Right hindlimb (tissue), 1 donor: ENCODE results near the gene ZNF385D.

Experiments
- DNase-seq: peaks from one replicate; pipeline ENCODE4 v3.0.0-alpha.2; 2018

Gene ZNF385D, protein sequence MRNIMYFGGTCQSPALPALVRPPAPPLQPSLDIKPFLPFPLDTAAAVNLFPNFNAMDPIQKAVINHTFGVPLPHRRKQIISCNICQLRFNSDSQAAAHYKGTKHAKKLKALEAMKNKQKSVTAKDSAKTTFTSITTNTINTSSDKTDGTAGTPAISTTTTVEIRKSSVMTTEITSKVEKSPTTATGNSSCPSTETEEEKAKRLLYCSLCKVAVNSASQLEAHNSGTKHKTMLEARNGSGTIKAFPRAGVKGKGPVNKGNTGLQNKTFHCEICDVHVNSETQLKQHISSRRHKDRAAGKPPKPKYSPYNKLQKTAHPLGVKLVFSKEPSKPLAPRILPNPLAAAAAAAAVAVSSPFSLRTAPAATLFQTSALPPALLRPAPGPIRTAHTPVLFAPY

DNA sequence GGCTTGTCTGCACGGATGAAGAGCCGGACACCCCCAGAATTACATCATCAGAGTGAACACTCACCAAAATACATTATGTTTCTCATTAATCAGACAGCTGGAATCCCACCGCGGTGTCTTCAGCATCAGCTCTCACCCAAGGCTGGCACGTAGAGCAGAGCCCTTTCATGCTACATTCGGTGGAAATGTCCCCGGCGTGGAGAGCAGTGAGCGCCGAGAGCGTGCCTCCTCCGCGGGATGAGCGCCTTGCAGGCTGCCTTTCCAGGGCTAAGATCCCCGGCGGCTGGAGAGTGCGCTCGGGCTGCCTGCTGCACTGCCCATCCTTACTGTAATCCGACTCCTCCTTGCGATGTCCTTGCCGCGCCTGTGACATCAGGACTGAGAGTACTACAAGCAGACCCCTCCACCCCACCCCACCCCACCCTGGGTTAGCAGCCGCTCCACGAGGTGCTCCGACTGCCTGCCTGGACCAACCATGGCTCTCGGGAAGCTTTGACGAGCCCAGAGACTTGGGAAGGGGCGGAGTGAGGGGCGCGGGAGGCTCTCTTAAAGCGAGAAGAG is at the start of gene ZNF385D:
TSS of gene ZNF385D (minus strand) at position 380 of the 561 bp plus-strand sequence. CDS start at position 86, 294 bp downstream.
- DNase-seq = peak; percentile 90

DNA sequence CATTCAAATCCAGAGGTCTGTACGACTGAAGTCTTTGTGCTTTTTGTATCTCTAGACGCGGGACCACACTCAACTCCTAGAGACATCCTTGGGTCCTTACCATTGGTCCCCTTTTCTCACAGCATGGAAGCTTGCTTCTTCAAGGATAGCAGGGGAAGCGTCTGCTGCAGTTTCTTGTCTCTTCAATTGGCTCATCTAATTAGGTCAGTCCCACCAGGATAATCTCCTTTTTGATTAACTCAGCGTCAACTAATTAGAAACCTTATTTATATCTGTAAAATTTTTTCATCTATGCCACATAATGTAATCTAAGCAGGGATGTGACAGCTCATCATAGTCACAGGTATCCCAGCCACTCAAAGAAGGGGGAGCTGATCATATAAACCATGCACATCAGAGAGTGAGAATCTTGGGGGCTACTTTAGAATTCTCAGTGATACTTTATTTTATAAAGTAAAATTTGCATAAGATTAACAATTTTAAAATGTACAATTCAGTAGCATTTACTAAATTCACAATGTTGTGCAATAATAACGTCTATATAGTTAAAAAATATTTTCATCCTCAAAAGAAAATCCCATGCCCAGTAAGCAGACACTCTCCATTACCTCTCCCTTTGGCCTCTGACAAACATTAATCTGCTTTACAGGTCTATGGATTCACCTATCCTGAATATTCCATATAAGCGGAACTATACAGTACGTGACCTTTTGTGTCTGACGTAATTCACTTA is 47.5 kb upstream of the ZNF385D start:
- no peak for DNase-seq

DNA sequence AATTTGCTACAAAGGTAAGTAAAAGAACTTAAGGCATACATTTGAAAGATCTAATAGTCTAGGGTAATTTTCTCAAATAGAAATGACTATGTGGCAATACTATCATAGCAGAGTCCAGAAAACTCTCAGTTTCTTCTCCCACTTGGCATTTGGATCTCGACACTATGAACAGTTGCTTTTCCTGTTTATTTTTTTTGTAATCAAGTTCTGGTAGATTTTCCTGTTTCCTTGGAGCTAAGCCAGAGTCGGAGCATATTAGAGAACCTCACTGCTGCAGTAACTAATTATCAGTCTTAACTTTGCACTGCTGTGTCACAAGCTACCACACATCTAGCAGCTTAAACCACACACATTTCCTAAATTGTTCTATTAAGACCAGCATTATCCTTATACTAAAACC is 44.9 kb upstream of the ZNF385D start:
- no peak for DNase-seq

DNA sequence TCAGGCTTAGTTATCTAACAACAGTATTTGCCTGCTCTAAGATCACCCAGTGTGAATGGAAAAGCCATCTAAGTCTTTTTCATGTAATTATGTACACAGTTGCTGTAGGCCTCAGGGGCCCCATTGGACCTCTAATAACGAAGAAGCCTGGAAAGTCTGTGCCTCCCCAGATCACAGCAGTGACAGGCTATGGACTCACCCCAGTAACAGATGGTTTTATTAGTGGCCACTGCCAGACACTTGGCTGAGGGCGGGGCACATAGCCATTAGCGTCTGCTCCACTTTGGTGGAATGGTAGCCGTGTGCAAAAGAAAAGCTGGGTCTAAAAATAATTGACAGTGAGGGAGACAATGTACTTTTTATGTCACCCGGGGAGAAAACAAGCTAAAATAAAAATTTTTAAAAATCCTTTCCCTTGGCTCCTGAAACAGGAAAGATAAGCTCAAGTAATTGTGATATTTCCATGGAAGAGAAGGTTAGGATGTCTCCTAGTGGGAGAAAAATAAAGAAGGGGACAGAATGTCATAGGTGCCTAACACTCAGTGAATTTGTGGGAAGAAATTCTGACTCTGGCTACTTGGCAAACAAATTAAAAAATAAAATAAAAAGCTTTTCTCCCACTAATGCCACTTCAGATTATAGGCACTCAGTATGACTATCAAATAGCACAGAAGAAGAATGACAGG is 44.3 kb upstream of the ZNF385D start:
- DNase-seq = peak; percentile 65

DNA sequence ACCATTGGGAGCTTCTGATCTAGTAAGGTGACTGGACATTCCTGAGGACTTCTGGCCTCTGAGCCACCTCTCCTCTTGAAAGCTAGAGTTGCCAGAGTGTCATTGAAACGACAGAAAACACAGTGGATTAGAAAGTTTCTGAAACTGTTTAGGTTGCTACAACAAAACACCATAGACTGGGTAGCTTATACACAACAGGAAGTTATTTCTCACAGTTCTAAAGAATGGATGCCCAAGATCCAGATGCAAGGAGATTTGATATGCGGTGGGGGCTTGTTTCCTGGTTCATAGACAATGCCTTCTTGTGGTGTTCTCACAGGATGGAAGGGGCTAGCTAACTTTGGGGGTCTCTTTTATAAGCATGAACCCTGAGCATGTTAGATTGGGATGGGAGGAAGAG is 43.3 kb upstream of the ZNF385D start:
- no peak for DNase-seq

DNA sequence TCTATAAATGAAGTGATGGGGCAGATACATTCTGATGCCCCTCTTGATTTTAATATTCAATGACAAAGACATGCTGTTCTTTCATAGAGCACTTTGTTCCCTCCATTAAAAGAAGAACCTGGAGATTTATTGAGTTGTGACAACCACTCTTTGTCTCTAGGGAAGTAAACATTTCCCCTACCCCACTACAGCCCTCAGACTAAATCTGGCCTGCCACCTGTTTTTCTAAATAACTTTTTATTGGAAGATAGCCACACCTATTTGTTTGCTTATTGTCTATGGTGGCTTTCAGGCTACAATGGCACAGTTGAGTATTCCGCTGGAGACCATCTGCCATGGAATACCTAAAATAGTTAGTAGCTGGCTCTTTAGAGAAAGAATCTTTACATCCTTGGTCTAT is 41.2 kb upstream of the ZNF385D start:
- no peak for DNase-seq

DNA sequence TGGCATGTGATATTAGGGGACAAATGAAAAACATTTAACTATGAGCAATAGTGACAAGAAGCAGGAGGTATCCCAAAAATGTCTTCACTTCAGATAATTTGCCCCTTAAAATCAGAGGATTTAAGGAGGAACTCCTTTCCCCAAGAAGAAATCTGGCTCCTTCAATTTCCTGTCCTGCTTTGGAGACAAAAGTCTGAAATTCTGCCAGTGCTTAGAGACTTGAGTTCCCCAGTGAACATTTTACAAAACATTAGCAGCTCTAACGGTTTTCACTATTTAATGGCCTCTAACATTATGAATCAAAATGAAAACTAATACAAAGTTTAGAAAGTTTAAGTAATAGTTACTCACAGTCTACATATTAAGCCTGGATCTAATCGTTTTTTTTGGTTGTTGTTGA is 40.3 kb upstream of the ZNF385D start:
- DNase-seq = no peak

DNA sequence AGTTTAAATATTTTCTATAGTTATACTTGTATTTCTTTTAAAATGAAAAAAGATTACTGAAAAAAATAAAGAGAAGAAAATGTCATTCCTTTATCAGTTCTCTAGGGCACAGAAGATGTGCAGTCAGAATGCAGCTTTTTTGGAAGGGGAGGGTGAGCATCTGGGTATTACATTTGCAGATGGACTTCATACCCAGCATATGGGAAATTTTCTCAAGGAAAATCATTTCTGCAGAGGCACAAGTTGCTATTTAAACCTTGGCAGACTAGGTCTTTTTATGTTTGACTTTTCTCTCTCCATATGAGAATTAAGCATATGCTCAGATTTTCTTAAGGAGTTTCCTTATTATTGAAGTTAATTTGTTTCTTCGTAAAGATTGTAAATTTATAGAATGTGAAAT is 39.5 kb upstream of the ZNF385D start:
- DNase-seq = no peak

DNA sequence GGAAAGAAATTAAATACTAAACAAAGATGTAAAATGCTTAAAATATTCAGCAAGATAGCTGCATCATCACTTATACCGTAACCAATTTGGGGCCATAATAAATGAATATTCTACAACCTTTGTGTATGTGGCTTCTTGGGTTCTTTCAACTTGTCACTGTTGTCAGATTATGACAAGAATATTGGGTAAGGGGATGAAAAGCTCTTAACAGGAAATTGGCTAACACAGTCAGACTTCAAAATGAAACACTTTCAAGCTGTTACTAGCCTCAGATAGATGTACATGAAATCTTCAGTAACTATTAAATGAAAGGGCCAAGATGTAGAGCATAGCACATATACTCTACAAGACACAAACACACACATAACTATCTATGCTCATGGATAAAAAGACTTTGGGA is 38.7 kb upstream of the ZNF385D start:
- DNase-seq = no peak

DNA sequence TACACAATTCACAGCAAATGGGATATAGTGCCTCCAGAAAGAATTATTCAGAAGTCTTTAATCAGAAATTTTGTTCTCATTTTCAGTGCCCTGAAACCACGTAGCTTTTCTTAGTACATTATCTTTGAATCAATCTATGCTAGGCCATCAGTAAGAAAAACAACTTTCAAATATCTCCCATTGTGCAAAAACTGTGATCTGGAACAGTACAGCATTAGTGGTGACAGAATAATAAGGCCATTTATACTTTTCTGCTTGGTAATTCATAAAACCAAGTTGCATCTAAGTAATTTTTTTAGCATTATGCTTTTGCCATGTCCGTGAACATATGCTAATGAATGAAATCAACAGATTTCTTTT is 35.4 kb upstream of the ZNF385D start:
- DNase-seq = no peak

DNA sequence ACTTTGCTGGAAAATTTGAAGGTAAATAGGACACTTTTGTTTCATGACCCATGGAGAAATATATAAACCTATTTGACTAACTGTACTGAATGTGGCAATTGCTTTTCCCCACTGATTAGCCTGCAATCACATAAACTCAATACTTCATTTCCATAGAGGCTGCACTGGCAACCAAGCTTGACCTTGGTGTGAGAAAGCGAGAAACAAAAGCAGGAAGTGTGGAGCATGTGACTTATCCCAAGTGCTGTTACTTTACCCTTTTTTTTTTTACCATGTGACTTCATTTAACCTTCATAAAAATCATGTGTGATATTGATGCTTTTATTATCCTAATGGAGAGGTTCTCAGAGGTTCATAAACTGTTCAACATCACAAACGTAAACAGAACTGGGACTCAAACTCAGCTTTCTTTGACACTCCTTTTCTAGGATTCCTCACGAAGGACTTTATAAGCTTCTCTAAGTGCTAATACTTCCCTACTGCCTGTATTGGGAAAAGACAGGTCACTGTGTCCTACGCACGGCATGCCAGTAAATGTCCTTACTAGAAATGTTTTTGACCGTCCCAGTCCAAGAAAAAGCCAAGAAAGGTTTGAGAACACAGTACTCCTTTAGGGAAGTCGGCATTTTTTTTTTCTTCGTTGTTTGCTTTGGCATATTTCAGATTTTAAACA is 34.9 kb upstream of the ZNF385D start:
- no peak for DNase-seq

DNA sequence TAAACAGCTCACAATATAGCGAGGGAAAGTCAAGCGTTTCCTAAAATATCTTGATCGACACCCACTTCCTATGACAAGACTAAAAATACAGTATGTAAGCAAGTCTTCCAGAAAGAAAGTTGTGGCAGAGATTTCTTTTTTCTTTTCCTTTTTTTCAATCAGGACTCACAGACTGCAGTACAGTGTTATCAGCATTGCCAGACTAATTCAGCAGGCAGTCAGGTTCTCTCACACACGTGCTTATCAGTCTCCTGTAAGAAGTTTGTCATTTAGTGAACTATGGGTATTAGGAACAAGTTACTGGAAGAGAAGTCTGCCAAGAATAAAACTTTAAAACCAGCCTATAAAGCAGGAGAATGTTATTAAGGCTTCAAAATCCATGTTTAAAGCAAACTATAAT is 32.8 kb upstream of the ZNF385D start:
- DNase-seq = no peak

DNA sequence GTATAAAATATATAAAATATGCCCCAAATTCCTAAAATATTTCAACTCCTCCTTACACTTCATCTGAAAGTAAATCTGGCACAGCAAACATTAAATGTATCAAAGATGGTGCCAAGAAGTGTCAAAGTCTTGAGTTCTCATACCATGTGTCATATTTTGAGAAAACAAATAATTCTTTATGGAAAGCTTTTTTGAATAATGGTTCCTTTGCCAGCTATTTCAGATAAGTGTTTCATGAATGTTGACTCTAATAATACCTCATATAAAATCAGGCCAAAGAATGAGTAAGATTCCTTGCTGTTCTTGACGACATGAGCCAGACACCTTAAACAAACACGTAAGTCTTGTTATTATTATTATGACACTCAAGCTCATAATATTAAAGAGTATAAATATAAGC is 30.3 kb upstream of the ZNF385D start:
- DNase-seq = no peak

DNA sequence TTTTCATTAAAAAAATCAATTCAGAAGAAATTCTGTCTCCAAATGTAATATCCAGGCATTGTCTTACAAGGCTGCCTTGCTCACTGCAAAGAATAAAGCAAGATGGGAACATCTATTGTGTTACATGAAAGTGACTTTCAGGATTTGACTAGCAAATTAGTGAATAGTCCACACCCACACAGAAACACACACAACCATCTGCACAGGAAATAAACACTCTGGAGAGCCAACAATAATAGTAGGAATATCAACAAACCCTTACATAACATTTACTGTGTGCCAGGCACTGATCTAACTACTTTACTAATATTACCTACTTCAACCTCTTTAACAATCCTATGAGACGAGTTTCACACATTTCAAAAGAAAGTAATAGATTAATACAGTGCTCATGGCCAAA is 28.9 kb upstream of the ZNF385D start:
- no peak for DNase-seq

DNA sequence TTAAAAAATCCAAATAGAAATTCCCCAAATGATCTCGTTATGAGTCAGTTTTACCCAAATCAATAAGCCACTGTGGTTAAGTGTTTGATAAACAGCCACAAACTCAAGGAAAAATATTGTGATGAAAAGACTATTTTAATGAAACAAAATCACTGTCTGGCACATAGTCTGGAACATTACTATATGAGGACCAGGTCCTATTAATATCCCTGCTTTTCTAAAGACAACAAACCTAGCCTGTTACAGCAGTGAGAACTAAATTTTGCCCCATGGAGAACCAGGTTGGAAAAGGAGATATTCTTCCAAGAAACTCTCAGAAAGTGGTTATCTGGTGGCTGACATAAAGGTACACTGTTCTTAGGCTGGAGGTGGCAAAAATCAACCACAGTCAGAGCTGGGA is 27.7 kb upstream of the ZNF385D start:
- no peak for DNase-seq

DNA sequence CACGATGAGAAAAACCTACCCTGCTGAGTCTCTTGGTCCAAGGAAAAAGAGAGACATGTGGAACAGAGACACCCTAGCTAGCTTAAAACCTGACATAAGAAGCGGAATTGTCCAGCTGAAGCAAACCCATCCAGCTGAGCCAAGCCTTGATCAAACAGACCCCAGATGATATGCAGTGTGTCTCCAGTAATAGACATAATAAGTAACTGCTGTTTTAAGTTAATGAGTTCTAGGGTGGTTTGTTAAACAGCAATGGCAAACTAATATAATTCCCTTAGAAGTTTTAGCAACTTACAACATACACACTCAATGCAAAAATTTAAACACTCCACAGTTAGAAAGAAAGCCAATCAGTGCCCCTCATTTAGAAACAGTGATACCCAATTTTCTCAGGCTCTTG is 26.8 kb upstream of the ZNF385D start:
- no peak for DNase-seq

DNA sequence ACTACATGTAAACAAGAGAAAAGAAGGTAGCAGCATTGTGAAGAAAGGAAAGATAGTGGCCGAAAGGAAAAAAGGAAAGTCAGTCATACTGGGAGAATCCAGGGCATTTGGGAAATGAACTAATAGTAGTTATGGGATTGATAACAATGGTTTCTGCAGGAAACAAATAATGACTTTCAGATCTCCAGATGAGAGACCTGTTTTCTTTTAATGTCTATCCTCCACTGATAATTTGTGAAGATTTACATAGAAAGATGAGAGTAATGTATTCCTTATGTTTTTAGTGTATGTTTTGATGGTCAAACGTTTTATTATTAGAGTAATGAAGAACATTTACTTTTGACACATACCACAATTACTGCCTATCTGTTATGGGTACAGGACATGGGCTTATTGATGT is 15.0 kb upstream of the ZNF385D start:
- no peak for DNase-seq

DNA sequence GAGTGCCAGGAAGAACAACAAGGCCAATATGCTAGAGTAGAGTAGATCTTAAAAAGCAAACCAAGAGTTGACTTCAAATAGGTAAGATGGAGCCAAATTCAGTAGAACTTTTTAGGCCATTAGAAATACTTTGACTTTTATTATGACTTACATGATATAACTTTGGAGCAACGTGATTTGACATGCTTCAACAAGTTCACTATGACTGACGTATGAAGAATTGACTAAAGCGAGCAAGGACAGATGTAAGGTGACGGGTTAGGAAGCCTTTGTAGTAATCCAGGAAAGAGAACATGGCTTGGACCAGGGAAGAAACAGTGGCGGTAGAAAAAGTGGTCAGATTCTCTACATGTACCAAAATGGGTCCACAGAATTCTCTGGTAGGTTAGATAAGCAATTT is 4.9 kb upstream of the ZNF385D start:
- no peak for DNase-seq

DNA sequence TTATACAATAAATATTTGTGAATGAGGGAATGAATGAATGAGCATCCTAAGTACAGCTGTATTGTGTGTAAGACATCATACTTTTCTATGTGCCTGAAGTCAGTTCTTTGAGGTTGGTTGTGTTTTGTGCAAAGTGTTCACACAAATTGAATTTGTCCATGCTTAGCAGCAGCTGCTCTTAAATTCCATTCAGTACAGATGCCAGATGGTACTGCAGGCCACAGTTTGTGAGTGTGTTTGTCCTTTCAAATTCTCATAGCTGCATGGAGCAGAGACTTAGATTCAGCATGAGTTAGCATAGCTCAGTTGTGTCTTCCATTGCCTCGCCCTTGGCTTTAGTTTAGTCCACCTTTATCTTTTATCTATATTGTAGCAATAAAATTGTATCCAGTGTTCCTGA is 3.8 kb upstream of the ZNF385D start:
- DNase-seq = no peak

DNA sequence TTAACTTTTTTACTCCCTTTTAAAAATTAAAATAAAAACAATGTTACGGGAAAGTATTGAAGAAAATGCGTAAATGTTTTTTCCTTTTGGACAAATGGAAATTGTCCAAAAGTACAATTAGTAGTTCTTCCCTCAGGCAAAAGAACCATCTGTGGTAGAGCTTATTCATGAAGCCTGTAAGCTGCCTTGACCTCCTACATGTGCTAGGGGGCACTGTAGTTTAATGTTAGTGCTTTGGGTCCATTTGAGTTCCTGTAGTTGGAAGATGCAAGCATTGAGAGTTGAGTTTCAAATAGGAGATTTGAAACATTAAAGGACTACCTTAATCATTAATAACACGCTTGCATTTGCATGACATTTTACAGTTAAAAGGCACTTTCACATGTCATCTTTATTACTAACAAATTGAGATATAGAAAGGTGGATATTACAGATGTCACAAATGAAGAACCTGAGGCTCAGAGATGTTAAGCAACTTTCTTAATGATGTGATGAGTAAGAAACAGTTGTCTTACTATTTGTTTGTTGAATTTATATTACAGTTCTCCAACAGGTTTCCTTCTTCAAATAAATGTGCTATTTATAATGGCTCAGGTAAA is 1.8 kb upstream of the ZNF385D start:
- no peak for DNase-seq

DNA sequence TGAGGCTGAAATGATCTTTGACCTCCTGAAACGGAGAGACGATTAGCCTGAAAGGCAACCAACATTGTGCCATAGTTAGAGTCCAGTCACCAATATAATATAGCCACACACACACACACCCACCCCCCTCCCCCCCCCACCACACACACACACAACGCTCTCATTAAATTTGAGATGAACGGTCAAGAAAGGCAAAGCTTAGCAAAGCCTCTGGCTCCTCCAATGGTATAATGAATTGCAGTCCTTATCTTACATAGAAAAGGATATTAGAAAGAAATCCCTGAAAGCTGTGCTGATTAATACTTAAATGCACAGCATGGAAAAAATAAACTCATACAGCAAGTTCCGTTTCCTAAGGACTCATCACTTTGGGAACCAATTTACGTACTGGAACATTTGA is 876 bp upstream of the ZNF385D start:
- DNase-seq = no peak

DNA sequence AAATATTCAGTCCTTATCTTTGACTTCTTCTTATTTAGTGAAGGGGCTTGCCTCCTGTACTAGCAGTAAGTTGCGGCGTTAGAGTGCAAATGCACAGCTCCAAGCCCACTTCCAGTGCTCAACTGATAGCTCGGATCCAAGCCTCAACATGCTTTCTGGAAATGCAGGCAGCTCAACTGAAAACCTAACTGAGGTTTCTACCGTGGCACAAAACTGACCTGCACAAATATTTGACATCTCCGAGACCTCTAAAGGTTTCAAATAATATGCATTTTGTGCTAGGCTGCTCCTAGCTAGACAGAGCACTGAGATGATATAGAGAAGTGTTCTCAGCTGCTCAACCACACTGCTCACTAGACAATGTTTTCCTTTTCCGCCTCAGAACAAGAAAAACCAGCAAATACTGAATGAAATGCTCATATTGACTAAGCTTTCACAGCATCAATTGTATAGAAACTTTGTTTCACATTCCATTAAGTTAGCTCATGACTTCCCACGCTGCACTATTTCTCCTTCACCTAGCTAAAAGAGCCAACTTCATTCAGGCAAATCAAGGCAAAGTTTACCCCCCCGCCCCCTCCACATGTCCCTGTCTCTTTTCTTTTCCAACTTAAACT is 822 bp downstream of the ZNF385D start:
- peak; percentile 31 for DNase-seq
